CD4-positive, alpha-beta T cell treated with Interleukin-1 beta for 1 hour (primary cell): ENCODE results near the gene ANKHD1.
"Not testable (repeated sequence)": the region's sequence is repeated elsewhere in the genome, so short reads cannot be mapped to it uniquely, and the experiment has no call there.

ENCODE experiments used
- DNase-seq, 2 donors: peaks; one replicate each; pipeline ENCODE4 v3.0.0-alpha.2; 2020 to 2022

The ANKHD1 gene

DNA sequence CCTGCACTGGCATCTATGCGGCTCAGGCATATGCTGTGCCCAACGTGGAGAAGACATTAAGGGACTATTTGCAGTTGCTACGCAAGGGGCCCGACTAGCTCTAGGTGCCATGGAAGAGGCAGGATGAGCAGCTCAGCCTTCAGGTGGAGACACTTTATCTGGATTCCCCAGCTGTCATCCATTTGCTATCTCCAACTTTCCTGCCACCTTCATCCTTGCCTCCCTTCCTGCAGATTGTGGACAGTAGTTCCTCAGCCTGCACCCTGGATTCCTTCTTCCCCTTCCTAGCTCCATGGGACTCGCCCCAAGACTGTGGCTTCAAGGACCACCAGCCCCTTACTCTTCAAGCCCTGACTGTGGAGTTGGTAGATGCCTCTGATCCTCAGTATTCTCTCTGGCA is 165.0 kb downstream of the ANKHD1 start:
- DNase-seq = no peak

DNA sequence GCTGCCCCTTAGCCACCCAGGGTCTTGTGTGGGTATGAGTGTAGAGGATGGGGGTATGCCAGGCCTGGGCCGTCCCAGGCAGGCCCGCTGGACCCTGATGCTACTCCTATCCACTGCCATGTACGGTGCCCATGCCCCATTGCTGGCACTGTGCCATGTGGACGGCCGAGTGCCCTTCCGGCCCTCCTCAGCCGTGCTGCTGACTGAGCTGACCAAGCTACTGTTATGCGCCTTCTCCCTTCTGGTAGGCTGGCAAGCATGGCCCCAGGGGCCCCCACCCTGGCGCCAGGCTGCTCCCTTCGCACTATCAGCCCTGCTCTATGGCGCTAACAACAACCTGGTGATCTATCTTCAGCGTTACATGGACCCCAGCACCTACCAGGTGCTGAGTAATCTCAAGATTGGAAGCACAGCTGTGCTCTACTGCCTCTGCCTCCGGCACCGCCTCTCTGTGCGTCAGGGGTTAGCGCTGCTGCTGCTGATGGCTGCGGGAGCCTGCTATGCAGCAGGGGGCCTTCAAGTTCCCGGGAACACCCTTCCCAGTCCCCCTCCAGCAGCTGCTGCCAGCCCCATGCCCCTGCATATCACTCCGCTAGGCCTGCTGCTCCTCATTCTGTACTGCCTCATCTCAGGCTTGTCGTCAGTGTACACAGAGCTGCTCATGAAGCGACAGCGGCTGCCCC is 165.6 kb downstream of the ANKHD1 start:
- no peak for DNase-seq

DNA sequence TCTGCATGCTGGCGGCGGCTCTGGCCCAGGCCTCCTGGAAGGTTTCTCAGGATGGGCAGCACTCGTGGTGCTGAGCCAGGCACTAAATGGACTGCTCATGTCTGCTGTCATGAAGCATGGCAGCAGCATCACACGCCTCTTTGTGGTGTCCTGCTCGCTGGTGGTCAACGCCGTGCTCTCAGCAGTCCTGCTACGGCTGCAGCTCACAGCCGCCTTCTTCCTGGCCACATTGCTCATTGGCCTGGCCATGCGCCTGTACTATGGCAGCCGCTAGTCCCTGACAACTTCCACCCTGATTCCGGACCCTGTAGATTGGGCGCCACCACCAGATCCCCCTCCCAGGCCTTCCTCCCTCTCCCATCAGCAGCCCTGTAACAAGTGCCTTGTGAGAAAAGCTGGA is 166.2 kb downstream of the ANKHD1 start:
- DNase-seq = no peak

DNA sequence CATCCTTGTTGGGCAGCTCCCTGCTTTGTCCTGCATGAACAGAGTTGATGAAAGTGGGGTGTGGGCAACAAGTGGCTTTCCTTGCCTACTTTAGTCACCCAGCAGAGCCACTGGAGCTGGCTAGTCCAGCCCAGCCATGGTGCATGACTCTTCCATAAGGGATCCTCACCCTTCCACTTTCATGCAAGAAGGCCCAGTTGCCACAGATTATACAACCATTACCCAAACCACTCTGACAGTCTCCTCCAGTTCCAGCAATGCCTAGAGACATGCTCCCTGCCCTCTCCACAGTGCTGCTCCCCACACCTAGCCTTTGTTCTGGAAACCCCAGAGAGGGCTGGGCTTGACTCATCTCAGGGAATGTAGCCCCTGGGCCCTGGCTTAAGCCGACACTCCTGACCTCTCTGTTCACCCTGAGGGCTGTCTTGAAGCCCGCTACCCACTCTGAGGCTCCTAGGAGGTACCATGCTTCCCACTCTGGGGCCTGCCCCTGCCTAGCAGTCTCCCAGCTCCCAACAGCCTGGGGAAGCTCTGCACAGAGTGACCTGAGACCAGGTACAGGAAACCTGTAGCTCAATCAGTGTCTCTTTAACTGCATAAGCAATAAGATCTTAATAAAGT is 166.9 kb downstream of the ANKHD1 start:
- no peak for DNase-seq

DNA sequence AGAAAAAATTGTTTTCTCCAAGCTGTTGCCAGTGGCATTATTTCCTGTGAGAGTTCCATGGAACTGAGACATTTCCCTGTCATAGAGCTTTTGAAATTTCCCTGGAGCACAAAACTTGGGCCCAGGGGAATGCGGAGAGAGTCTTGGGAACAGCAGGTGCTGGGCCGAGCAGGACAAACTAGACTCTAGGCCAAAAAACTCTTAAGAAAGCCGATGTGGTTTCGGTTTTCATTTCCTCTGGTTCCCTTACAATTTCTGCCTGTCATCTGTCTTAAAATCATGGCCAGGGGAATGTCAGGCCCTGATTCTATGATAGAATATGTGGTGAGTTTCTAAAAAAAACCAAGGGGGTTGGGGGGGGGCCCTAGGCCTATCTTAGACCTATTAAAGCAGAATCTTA is 167.6 kb downstream of the ANKHD1 start:
- peak in 1 of 2 donors; percentile 35 for DNase-seq

DNA sequence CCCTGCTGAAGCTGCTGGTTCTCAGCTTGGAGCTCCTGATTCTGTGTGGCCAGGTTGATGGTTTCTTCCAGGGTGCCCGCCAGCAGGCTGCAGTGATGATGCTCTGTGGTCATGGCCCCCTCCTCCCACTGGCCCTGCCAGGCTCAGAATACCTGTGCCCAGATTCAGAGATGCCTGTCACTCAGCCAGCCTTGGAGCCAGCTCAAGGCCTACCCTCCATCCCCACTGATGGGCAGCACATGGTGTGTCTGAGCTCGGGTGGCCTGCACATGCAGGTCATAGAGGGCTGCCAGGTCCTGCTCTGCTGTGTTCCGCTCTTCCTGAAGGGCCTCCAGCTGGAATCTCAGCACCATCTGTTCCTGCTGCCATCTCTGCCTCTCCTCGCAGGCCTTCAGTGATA is 168.4 kb downstream of the ANKHD1 start:
- no peak for DNase-seq

DNA sequence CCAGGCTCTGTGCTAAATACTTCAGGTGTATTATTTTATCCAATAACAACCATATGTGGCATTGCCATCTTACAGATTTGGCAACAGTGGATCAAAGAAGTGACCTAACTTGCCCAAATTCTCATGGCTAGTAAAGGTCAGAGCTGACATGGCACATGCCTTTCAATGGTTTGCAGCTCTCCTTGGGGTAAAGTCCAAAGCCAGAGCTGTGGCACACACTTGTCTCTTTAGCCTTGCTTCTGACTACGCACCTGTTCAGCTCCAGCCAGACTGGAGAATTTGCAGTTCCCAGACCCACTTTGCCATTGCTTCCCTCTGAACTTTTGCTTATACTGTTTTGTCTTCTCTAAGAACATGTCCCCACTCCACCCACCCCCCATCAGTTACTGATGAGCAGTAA is 168.9 kb downstream of the ANKHD1 start:
- no peak for DNase-seq

DNA sequence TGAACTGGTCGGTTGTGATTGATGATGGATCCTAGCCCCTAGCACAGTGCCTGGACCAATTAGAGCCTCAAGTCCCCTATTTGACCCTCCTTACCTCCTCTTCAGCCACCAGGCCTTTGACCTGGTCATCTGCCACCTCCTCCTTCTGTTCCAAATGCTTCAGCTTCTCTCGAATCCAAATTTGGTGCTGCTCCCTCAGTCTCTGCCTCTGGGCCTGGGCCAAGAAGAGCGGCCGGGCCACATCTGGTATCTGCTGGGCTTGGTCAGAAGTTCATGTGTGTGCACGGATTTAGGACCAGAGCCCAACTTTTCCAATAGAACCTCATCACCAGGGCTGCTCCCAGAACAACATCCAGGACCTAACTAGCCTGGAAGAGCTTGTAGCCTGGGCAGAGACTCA is 169.5 kb downstream of the ANKHD1 start:
- DNase-seq = no peak

DNA sequence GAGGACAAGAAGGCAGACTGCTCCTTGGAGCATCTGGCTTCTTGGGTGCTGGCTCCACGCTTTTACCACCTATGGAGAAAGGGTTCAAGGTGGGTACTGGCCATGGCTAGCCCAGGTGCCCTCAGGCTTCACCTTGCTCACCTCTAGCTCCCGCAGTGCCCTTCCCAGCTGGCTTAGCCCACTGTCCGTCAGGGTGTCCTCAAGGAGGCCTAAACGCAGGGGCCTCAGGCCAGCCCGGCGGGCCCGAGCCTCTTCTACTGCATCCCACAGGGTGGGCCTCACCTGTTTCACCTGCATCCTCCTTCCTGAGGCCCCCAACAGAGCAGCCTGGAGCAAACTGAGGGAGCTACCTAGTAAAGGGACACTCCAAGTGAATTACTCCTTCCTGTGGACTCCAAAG is 172.1 kb downstream of the ANKHD1 start:
- no peak for DNase-seq

DNA sequence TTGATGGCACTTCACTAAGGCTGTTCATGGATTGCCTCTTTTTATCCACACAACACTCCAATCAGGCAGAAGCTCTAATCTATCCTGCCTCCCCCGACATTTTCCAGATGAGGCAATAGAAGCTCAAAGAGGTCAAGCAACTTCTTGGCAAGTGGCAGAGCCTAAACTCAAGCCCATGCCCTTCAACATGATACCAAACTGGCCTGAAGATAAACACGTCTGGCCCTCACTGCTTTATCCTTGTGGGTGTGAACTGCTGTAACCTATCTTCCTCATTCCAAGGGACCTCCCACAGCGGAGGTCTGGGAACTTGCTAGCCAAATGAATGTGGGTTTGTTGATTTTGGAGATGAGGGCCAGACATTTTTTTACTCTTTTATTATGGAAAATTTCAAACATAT is 172.5 kb downstream of the ANKHD1 start:
- no peak for DNase-seq

DNA sequence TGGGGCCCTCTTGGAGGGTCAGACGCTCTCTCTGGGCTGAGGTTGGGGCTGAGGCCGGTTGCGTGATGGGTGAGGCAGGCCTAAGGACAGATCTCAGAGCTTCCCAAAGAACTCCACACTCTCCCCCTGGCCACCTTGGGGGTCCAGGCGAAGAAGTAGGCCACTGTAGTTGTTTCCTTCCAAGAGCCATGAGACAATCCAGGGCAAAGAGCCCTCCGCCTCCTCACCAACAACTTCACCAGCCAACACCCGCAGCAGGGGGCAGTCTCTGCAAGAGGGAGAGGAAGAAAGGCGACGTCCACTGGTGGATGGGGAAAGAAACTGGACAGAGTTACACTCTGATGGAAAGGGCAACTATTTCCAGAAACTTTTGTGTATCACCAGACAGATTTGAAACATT is 173.7 kb downstream of the ANKHD1 start:
- DNase-seq = peak in 1 of 2 donors; percentile 59

DNA sequence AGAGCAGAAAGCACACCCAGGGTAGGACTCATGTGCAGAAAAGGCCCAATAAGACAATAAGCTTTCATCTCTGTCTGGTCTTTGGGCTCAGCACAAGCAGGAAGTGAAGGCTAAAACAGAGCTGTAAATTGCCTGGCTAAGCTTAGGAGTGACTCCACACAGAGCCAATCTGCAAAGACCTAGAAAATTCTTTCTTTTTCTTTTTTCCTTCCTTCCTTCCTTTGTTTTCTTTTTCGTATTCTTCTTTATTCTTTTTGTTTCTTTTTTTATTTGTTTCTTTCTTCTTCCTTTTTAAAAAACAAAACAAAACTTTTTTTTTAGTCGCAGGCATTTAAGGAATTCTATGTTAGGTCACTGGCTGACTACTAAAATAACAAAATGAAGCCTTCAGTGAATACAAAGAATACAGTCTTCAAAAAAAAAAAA is 175.2 kb downstream of the ANKHD1 start:
- no peak for DNase-seq

DNA sequence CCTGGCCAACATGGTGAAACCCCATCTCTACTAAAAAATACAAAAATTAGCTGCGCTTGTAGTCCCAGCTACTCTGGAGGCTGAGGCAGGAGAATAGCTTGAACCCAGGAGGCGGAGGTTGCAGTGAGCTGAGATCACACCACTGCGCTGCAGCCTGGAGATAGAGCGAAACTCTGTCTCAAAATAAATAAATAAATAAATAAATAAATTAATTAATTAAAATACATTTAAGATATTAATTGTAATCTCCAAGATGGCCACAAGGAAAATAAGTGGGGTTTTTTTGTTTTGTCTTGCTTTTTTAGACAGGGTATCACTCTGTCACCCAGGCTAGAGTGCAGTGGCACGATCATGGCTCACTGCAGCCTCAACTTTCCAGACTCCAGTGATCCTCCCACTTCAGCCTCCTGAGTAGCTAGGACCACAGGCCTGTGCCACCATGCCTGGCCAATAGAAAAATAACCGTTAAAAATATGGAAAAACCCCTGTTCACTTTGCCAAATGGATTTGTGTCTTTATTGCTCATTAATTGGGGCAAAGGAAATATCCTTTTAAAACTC is 177.6 kb downstream of the ANKHD1 start:
- not testable (repeated sequence) for DNase-seq

DNA sequence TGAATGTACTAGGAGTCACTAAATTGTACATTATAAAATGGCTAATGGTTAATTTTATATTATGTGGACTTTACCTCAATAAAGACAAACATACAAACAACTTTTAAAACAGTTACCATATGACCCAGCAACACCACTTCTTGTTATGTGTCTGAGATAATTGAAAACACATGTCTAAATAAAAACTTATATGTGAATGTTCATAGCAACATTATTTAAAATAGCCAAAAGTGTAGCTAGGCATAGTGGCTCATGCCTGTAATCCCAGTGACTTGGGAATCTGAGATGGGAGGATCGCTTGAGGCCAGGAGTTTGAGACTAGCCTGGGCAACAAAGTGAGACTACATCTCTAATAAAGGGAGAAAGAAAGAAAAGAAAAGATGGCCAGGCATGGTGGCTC is 185.9 kb downstream of the ANKHD1 start:
- DNase-seq = no peak

DNA sequence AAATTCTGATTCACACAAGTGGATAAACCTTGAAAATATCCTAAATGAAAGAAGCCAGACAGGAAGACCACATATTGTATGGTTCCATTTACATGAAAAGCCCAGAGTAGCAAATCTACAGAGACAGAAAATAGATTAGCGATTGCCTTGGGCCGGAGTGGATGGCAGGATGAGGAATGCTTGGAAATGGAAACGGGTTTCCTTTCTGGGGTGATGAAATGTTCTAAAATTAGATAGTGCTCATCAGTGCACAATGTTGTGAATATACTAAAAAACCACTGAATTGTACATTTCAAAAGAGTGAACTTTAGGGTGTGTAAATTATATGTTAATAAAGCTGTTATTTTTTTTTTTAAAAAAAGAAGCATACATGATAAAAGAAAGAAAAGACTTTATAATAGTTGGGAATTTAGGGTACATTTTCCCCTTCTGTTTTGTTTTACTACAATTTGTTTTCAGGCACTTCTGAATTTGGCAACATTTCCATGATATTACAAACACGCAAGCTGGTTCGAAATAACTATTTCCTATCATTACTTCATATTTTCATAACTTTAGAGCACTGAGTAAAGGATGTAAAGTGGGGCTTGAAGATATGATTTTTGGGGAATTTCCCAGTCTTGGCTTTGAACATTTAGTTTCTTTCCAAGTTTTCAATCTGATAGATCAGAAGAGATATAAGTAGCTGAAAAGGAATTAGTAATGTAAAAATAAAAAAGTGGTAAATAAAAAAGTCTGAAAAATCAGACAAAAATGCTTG is 186.9 kb downstream of the ANKHD1 start:
- no peak for DNase-seq
